ENCODE measurements around the gene PARD6G.

PARD6G gene

DNA sequence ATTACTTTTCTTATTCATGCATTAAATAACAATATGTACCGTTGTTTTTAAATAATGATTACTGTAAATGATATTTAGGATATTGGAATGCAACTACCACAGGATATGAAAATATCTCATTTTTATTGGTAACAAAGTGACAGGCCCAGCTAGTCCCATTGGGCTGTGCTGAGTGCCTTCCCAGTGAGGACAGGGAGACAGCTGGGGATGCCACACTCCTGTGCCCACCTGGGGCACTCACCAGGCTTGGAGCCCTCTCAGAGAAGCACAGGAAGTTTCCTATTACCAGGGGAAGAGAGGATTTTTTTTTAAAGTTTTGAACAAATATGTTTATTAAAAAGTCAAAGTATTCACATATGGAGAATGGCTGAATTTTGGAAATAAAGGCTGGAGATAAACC is 48.9 kb downstream of the PARD6G start:
- H3K4me3 ChIP-seq (ENCODE audit: low read length): no peak overlapping the region
- H3K9ac ChIP-seq (ENCODE audit: low read length): no peak overlapping the region

DNA sequence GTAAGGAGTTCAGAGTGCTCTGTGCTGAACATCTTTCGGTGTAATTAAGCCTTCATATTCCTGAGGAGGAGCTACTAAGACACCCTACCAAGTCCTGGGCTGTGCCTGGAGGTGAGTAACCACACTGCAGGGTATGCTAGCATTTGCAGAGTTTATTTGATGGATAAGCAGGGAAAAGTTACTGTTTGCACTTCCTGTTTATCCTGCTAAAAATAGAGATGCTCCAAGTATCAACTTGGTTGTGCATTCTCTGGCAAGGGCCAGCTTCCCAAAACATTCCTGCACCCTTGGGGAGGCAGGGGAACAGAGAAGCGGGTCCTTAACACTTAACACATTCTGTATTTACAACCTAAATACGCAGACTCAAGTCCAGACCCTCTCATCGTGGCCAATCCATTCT is 49.8 kb downstream of the PARD6G start:
- Histone ChIP-seq H3K79me2 (ENCODE audit: control insufficient read depth, insufficient read depth, low read length) (no peaks in the 10 kb centered on the region), H3K4ac (ENCODE audit: low read depth, low read length) (no peak overlapping the region), H3K18ac (ENCODE audit: low read length) (peak overlapping the region; percentile 10), H2AK5ac (ENCODE audit: low read length) (no peak overlapping the region), H3K23ac (ENCODE audit: low read length) (no peak overlapping the region), H3K56ac (ENCODE audit: low read length) (no peak overlapping the region), H2BK120ac (ENCODE audit: low read depth, low read length) (no peak overlapping the region), H3K36me3 (ENCODE audit: control insufficient read depth, insufficient read depth, low read length) (no peaks in the 10 kb centered on the region), H3K27ac (ENCODE audit: low read depth, low read length) (peak overlapping the region; percentile 46), H3K4me2 (ENCODE audit: low read length) (no peak overlapping the region), H3K4me3 (ENCODE audit: low read length) (no peak overlapping the region), H2BK5ac (ENCODE audit: low read length) (no peak overlapping the region), H3K79me1 (ENCODE audit: low read length) (no peaks in the 10 kb centered on the region), H3K9ac (ENCODE audit: low read length) (no peak overlapping the region), H3K27me3 (ENCODE audit: insufficient read depth, low read length, poor library complexity) (no peaks in the 10 kb centered on the region), H2BK15ac (replicated peaks; ENCODE audit: low read depth) (no peak overlapping the region), H4K8ac (ENCODE audit: low read depth, low read length) (no peak overlapping the region), H4K5ac (ENCODE audit: low read length) (no peak overlapping the region), H3K4me1 (ENCODE audit: control insufficient read depth, low read depth, low read length) (peaks cover 8% of the 10 kb centered on the region)
- DNase-seq: peak; percentile 28
- no CpG with 5 or more reads among the region's 4 CpGs for WGBS (ENCODE audit: extremely low coverage, insufficient coverage, low lambda C conversion rate)

More for the DNA sequence above, 48.9 kb downstream of the PARD6G start:
- H3K27me3 ChIP-seq (ENCODE audit: insufficient read depth, low read length, poor library complexity): no peaks in the 10 kb centered on the region
- H3K36me3 ChIP-seq (ENCODE audit: control insufficient read depth, insufficient read depth, low read length): no peaks in the 10 kb centered on the region
- no peak overlapping the region for H3K23ac ChIP-seq (ENCODE audit: low read length)
- no peak overlapping the region for H2BK15ac ChIP-seq (replicated peaks; ENCODE audit: low read depth)
- no peaks in the 10 kb centered on the region for H3K79me1 ChIP-seq (ENCODE audit: low read length)
- H2AK5ac ChIP-seq (ENCODE audit: low read length): no peak overlapping the region
- no peak overlapping the region for H3K56ac ChIP-seq (ENCODE audit: low read length)
- H3K79me2 ChIP-seq (ENCODE audit: control insufficient read depth, insufficient read depth, low read length): no peaks in the 10 kb centered on the region
- no peak overlapping the region for H2BK5ac ChIP-seq (ENCODE audit: low read length)
- no peak overlapping the region for H3K4ac ChIP-seq (ENCODE audit: low read depth, low read length)
- no peak overlapping the region for H3K27ac ChIP-seq (ENCODE audit: low read depth, low read length)
- no peak overlapping the region for H2BK120ac ChIP-seq (ENCODE audit: low read depth, low read length)
- no peak overlapping the region for H4K8ac ChIP-seq (ENCODE audit: low read depth, low read length)
- H4K5ac ChIP-seq (ENCODE audit: low read length): no peak overlapping the region
- no peak overlapping the region for H3K4me2 ChIP-seq (ENCODE audit: low read length)
- WGBS (ENCODE audit: extremely low coverage, insufficient coverage, low lambda C conversion rate): no CpG with 5 or more reads among the region's 1 CpG
- no peak overlapping the region for H3K18ac ChIP-seq (ENCODE audit: low read length)
- DNase-seq: no peak
- H3K4me1 ChIP-seq (ENCODE audit: control insufficient read depth, low read depth, low read length): peaks cover 8% of the 10 kb centered on the region

DNA sequence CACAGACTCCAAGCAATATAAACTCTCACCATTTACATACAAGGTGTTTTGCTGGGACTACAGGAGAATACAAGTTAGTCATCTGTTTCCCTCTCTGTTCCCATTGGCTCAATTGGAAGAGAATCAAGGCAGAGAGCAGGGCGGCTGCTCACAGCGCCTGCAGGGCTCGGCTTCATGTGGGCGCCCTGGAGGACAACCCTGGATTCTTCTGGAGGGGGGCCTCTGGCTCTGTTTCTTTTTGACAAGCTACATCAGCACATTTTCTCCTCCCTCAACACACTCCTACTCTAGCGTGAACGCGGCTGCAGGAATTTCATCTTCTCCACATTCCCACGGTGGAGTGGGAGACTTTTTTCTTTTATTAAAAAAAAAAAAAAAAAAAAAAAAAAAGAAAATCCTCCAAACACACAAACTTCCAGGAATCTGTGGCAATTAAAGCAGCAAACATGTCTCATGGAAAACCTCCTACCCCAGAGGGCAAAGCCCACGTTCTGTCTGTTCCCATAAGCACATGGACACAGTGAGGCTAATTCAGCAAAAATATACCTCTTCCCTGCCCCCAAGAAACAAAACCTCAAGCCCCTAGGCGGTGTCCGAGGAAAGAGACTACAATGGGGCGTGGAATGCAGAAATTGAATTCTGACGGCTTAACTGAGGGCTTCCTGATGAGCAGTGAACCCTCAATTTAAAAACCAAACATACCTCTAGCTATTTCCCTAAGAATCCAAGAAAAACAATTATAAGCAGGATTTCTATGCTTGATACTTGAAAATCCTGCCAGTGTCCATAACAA is 50.6 kb downstream of the PARD6G start:
- peak overlapping the region; percentile 21 for H2BK5ac ChIP-seq (ENCODE audit: low read length)
- H3K4me2 ChIP-seq (ENCODE audit: low read length): peak overlapping the region; percentile 17
- H2BK120ac ChIP-seq (ENCODE audit: low read depth, low read length): no peak overlapping the region
- H3K79me2 ChIP-seq (ENCODE audit: control insufficient read depth, insufficient read depth, low read length): no peaks in the 10 kb centered on the region
- H3K79me1 ChIP-seq (ENCODE audit: low read length): no peaks in the 10 kb centered on the region
- peak overlapping the region; percentile 47 for H3K9ac ChIP-seq (ENCODE audit: low read length)
- H2BK15ac ChIP-seq (replicated peaks; ENCODE audit: low read depth): no peak overlapping the region
- H3K4me3 ChIP-seq (ENCODE audit: low read length): no peak overlapping the region
- H4K8ac ChIP-seq (ENCODE audit: low read depth, low read length): no peak overlapping the region
- peak; percentile 82 for DNase-seq
- no peak overlapping the region for H3K27ac ChIP-seq (ENCODE audit: low read depth, low read length)
- H4K5ac ChIP-seq (ENCODE audit: low read length): no peak overlapping the region
- H3K18ac ChIP-seq (ENCODE audit: low read length): no peak overlapping the region
- H3K56ac ChIP-seq (ENCODE audit: low read length): no peak overlapping the region
- H3K36me3 ChIP-seq (ENCODE audit: control insufficient read depth, insufficient read depth, low read length): no peaks in the 10 kb centered on the region
- H2AK5ac ChIP-seq (ENCODE audit: low read length): no peak overlapping the region
- H3K27me3 ChIP-seq (ENCODE audit: insufficient read depth, low read length, poor library complexity): no peaks in the 10 kb centered on the region
- H3K4me1 ChIP-seq (ENCODE audit: control insufficient read depth, low read depth, low read length): peaks cover 8% of the 10 kb centered on the region
- no peak overlapping the region for H3K4ac ChIP-seq (ENCODE audit: low read depth, low read length)
- WGBS (ENCODE audit: extremely low coverage, insufficient coverage, low lambda C conversion rate): no CpG with 5 or more reads among the region's 13 CpGs
- H3K23ac ChIP-seq (ENCODE audit: low read length): no peak overlapping the region

DNA sequence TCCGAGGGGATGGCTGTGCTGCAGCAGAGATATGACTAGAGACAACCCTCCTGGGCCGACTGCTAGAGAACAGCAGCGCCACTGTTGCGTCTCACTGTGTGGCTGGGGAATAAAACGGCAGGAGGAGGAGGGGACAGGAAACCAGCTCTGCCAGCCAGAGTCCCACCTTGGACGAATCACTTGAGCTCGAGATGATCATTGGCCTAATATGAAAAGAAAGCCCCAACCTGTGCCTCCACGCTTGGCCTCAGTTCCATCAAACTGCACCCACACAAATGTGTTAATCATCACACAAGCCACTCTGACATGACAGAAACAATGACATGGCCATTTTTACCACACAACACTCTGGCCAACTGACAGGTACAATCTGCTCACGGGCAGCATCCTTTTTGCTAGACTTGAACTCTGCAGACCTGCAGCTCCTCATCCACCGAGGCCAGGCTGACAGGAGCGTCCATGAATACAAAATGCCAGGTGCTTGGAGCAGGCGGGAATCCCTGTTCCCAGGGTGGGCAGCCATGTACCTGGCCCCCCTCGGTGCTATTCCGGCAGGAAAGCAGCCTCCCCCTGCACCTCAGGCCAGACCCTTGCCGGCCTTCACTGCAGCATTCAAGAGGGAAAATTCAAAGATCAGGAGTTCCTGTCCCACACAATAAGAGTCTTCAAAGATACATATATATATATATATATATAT is 52.3 kb downstream of the PARD6G start:
- no peak overlapping the region for H3K27ac ChIP-seq (ENCODE audit: low read depth, low read length)

GRCh38 chr18:80193701-80194100 is 53.6 kb downstream of the PARD6G start:
- Histone ChIP-seq H2AK5ac (ENCODE audit: low read length) (no peak overlapping the region), H3K4me3 (ENCODE audit: low read length) (no peak overlapping the region), H3K9ac (ENCODE audit: low read length) (no peak overlapping the region), H3K79me1 (ENCODE audit: low read length) (no peaks in the 10 kb centered on the region), H3K56ac (ENCODE audit: low read length) (no peak overlapping the region), H3K18ac (ENCODE audit: low read length) (no peak overlapping the region), H3K27ac (ENCODE audit: low read depth, low read length) (no peak overlapping the region), H3K79me2 (ENCODE audit: control insufficient read depth, insufficient read depth, low read length) (no peaks in the 10 kb centered on the region), H3K4me1 (ENCODE audit: control insufficient read depth, low read depth, low read length) (peaks cover 8% of the 10 kb centered on the region), H2BK120ac (ENCODE audit: low read depth, low read length) (no peak overlapping the region), H3K36me3 (ENCODE audit: control insufficient read depth, insufficient read depth, low read length) (no peaks in the 10 kb centered on the region), H3K4me2 (ENCODE audit: low read length) (no peak overlapping the region), H3K27me3 (ENCODE audit: insufficient read depth, low read length, poor library complexity) (no peaks in the 10 kb centered on the region), H4K5ac (ENCODE audit: low read length) (no peak overlapping the region), H4K8ac (ENCODE audit: low read depth, low read length) (no peak overlapping the region), H2BK15ac (replicated peaks; ENCODE audit: low read depth) (no peak overlapping the region), H3K23ac (ENCODE audit: low read length) (no peak overlapping the region), H3K4ac (ENCODE audit: low read depth, low read length) (no peak overlapping the region), H2BK5ac (ENCODE audit: low read length) (no peak overlapping the region)
- no CpG with 5 or more reads among the region's 5 CpGs for WGBS (ENCODE audit: extremely low coverage, insufficient coverage, low lambda C conversion rate)
- no peak for DNase-seq

More for the DNA sequence above, 52.3 kb downstream of the PARD6G start:
- Histone ChIP-seq H3K36me3 (ENCODE audit: control insufficient read depth, insufficient read depth, low read length) (no peaks in the 10 kb centered on the region), H4K5ac (ENCODE audit: low read length) (no peak overlapping the region), H3K18ac (ENCODE audit: low read length) (no peak overlapping the region), H2BK15ac (replicated peaks; ENCODE audit: low read depth) (no peak overlapping the region), H3K9ac (ENCODE audit: low read length) (no peak overlapping the region), H3K79me2 (ENCODE audit: control insufficient read depth, insufficient read depth, low read length) (no peaks in the 10 kb centered on the region), H3K4me1 (ENCODE audit: control insufficient read depth, low read depth, low read length) (peaks cover 8% of the 10 kb centered on the region), H3K4ac (ENCODE audit: low read depth, low read length) (no peak overlapping the region), H3K4me2 (ENCODE audit: low read length) (no peak overlapping the region), H3K27me3 (ENCODE audit: insufficient read depth, low read length, poor library complexity) (no peaks in the 10 kb centered on the region), H3K79me1 (ENCODE audit: low read length) (no peaks in the 10 kb centered on the region), H3K4me3 (ENCODE audit: low read length) (no peak overlapping the region), H3K23ac (ENCODE audit: low read length) (no peak overlapping the region), H2BK5ac (ENCODE audit: low read length) (no peak overlapping the region), H2BK120ac (ENCODE audit: low read depth, low read length) (no peak overlapping the region), H3K56ac (ENCODE audit: low read length) (no peak overlapping the region), H2AK5ac (ENCODE audit: low read length) (no peak overlapping the region), H4K8ac (ENCODE audit: low read depth, low read length) (no peak overlapping the region)
- no peak for DNase-seq
- WGBS (ENCODE audit: extremely low coverage, insufficient coverage, low lambda C conversion rate): no CpG with 5 or more reads among the region's 15 CpGs
